ENCODE data around the gene DUSP3. TPM values are rescaled to one million over a fixed set of nuclear protein-coding genes. Genes with fewer than 3 reads are reported as not detected.
"Not testable (repeated sequence)": the region's sequence is repeated elsewhere in the genome, so short reads cannot be mapped to it uniquely, and the experiment has no call there.

The DUSP3 gene
- total RNA-seq, 2 experiments from 2014 or later = 15.5 to 15.7 TPM

DNA sequence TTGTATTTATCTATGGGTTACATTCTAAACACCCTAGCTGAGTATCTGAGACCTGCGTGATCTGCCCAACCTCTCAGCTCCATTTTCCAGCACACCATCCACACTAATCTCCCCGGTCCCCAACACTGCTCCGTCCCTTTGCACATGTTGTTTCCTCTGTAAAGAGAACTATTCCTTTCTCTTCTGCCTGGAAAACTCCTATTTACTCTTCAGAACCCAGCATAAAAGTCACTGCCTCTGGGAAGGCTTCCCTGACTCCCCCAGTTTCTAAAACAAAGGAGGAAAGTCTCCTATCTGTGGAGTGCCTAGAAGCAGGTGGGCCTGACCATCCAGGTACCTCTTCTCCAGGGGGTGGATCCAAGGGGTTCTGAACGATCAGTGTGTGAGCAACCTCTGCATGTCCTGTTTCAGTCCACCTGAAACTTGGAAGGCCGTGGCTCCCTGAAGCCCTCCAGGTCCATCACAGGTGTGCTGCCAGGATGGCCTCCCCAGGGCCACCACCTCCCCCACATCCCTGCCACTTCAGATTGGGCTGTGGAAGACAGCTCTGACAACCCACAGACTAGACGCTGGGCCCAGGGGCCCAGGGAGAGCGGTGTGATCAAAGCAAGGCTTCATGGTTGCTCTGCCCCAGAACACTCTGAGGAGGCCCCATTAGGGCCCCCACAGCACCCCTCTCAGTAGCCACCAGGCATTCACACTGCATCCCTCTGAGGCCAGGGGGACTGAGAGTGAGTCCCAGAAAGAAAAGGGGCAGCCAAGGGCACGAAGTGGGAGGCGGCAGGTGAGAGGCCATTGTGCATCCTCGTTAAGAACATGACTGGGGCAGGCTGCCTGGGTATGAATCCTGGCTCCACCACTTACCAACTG is 33.9 kb upstream of the DUSP3 start:
- Mint-ChIP-seq H3K27ac (no peak overlapping the region), H3K36me3 (no peaks in the 10 kb centered on the region), H3K4me1 (no peaks in the 10 kb centered on the region), H3K27me3 (no peaks in the 10 kb centered on the region), H3K4me3 (no peak overlapping the region), H3K9me3 (no peaks in the 10 kb centered on the region)
- ATAC-seq (ENCODE audit: low read depth) = no peak
- DNase-seq = no peak
- POLR2A ChIA-PET = no interaction called here

DNA sequence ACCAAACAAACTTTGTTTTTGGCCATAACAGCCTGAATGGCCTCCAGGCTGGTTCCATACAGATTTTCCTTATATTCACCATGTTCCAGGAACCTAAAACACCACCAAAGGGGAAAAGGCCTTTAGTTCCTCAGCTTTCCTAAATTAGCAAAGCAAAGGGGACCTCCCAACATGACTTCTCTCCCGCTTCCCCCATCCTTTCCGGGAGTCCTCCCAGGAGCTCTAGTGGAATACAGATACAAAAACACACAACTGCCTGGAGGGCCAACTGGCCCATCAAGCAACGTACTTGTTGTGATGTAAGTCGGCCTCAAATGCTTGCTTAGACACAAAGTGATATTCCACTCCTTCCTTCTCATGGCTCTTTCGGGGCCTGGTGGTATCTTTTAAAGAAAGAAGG is 32.0 kb upstream of the DUSP3 start:
- DNase-seq = no peak
- no peaks in the 10 kb centered on the region for H3K9me3 Mint-ChIP-seq
- H3K4me1 Mint-ChIP-seq = no peaks in the 10 kb centered on the region
- ATAC-seq (ENCODE audit: low read depth) = no peak
- H3K27me3 Mint-ChIP-seq = peaks cover 8% of the 10 kb centered on the region
- no peaks in the 10 kb centered on the region for H3K36me3 Mint-ChIP-seq
- POLR2A ChIA-PET = no interaction called here
- H3K4me3 Mint-ChIP-seq = no peak overlapping the region
- no peak overlapping the region for H3K27ac Mint-ChIP-seq

DNA sequence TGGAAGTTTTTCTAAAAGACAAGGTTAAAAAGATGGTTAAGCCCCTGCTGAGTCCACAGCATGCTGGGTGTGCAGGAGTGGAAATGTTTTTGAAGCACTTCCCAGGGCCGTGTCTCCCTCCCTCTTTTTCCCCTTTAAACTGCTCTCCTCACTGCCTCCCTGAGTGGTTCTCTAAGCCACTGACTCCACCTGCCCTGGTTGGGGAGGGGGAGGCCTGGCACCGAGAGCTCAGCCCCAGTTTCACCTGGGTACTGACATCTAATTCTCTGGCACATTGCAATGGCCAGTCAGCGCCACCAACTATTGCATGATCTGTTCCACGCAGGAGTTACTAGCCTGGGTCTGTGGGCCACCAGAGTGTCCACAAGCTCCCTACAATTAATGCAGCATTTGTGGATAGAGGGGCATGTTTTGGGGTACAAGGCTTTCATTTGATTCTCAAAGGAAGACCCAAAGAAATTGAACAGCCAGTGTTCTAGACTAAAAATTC is 31.5 kb upstream of the DUSP3 start:
- H3K27ac Mint-ChIP-seq = no peak overlapping the region
- ATAC-seq (ENCODE audit: low read depth) (no peak), DNase-seq (no peak)
- peaks cover 12% of the 10 kb centered on the region for H3K27me3 Mint-ChIP-seq
- no peak overlapping the region for H3K4me3 Mint-ChIP-seq
- no peaks in the 10 kb centered on the region for H3K36me3 Mint-ChIP-seq
- POLR2A ChIA-PET = no interaction called here
- no peaks in the 10 kb centered on the region for H3K4me1 Mint-ChIP-seq
- no peaks in the 10 kb centered on the region for H3K9me3 Mint-ChIP-seq

DNA sequence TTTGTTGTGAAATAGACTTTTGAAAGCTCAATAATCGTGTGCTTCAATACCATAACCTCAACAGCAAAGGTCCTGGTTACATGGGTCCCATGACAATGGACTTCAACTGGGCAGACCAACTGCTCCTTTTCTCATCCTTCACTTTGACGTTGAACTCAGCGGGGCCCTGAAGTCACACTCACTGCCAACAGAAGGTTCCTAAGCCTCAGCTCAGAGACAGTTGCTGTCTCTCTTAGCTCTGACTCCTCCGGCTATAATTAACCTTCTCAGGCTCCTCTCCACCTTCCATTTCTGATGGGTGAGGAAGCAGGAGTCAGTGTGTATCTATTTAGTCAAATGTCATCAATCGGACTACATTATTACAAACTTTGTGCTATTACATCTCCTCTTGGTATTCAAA is 30.3 kb upstream of the DUSP3 start:
- DNase-seq (no peak), ATAC-seq (ENCODE audit: low read depth) (no peak)
- Mint-ChIP-seq H3K4me1 (no peaks in the 10 kb centered on the region), H3K36me3 (no peaks in the 10 kb centered on the region), H3K27me3 (peaks cover 14% of the 10 kb centered on the region), H3K4me3 (no peak overlapping the region), H3K9me3 (no peaks in the 10 kb centered on the region), H3K27ac (no peak overlapping the region)
- POLR2A ChIA-PET = no interaction called here

DNA sequence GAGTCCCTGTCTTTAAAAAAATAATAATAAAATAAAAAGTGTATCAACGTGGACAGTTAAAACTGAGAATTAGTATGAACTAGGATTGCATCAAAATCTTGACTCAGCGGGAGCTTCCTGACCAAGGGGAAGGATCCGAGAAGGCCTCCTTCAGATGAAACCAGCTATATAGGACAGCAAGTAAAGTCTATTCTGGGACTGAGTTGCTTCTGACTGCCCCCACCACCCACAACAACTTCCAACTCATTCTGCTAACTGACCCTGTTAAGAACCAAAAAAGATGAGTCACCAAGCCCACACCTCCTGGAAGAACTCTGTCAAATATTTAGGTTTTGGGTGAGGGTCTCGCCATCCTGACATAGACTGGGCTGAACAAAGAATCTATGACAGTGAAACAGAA is 29.3 kb upstream of the DUSP3 start:
- no peaks in the 10 kb centered on the region for H3K36me3 Mint-ChIP-seq
- DNase-seq (no peak), ATAC-seq (ENCODE audit: low read depth) (no peak)
- no peaks in the 10 kb centered on the region for H3K4me1 Mint-ChIP-seq
- H3K9me3 Mint-ChIP-seq = no peaks in the 10 kb centered on the region
- no peak overlapping the region for H3K4me3 Mint-ChIP-seq
- POLR2A ChIA-PET = no interaction called here
- H3K27ac Mint-ChIP-seq = no peak overlapping the region
- peaks cover 21% of the 10 kb centered on the region for H3K27me3 Mint-ChIP-seq

DNA sequence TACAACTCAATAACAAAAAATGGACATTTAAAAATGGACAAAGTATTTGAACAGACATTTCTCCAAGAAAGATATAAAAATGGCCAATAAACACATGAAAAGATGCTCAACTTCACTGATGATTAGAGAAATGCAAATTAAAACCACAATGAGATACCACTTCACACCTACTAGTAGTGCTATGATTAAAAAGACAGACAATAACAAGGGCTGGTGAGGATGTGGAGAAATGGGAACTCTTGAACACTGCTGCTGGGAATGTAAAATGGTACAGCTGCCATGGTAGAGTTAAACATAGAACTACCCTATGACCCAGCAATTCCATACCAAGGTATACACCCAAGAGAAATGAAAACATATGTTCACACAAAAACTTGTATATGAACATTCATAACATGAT is 26.3 kb upstream of the DUSP3 start:
- ATAC-seq (ENCODE audit: low read depth) (no peak), DNase-seq (no peak)
- POLR2A ChIA-PET = no interaction called here
- Mint-ChIP-seq H3K27ac (no peak overlapping the region), H3K27me3 (peaks cover 33% of the 10 kb centered on the region), H3K36me3 (no peaks in the 10 kb centered on the region), H3K4me3 (no peak overlapping the region), H3K4me1 (peaks cover 5% of the 10 kb centered on the region), H3K9me3 (no peaks in the 10 kb centered on the region)

DNA sequence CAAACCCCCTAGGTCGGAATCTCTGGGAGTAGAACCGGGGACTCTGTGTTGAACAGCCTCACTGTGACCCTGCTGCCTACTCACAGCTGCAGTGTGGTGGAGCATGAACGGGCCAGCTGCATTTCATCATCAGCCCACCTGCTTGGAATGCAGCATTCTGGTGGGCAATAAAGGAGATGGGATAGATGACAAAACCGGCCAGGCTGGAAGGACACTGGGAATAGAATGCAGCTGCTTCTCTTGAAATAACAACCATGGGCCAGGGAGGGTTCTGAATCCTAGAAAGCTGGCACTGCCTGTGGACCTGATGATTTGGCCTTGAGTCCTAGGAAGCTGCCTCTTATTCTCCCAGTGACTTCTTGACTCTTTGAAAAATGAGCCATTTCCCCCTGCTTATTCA is 25.0 kb upstream of the DUSP3 start:
- no peak overlapping the region for H3K27ac Mint-ChIP-seq
- POLR2A ChIA-PET = no interaction called here
- peaks cover 5% of the 10 kb centered on the region for H3K4me1 Mint-ChIP-seq
- H3K4me3 Mint-ChIP-seq = no peak overlapping the region
- ATAC-seq (ENCODE audit: low read depth) (no peak), DNase-seq (no peak)
- H3K27me3 Mint-ChIP-seq = peaks cover 33% of the 10 kb centered on the region
- no peaks in the 10 kb centered on the region for H3K36me3 Mint-ChIP-seq
- no peaks in the 10 kb centered on the region for H3K9me3 Mint-ChIP-seq

DNA sequence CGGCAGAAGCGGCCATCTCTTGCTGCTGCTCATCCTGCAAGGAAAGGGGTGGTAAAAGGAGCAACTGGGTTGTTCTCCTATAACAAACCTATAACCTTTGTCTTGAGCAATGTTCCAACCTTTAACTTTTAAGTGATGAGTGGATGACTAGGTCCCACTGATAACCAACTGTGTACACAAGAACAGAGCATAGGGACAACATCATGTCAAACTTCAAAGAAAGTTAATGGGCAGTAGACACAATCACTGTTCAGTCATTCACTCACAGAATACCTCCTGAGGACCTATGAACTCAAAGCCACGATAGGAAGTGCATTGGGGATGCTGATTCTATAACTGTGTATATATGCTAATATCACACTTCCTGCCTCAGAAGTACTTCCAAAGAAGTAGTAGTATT is 23.1 kb upstream of the DUSP3 start:
- Mint-ChIP-seq H3K4me1 (peaks cover 5% of the 10 kb centered on the region), H3K4me3 (no peak overlapping the region), H3K27ac (no peak overlapping the region), H3K27me3 (peaks cover 37% of the 10 kb centered on the region), H3K36me3 (no peaks in the 10 kb centered on the region), H3K9me3 (no peaks in the 10 kb centered on the region)
- POLR2A ChIA-PET = no interaction called here
- no peak for DNase-seq
- no peak for ATAC-seq (ENCODE audit: low read depth)

DNA sequence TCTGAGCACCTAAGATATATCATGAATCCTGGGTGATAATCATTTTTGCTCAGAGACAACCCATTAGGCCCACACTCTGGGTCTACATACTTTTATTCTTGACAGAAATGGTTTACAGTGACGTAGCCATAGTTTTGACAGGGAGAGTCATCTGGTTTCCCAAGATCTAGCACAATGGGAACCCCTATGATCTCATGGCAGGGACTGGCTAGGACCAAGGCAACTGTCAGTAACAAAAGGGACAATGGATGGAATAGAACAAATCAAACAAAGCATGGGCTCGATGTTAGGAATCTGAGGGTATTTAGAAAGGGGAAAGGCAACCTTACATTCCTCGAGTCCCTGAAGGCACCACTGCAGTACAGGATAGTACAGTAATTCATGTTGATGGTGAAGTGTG is 22.0 kb upstream of the DUSP3 start:
- Mint-ChIP-seq H3K36me3 (no peaks in the 10 kb centered on the region), H3K4me3 (no peak overlapping the region), H3K9me3 (no peaks in the 10 kb centered on the region), H3K27me3 (peaks cover 32% of the 10 kb centered on the region), H3K27ac (no peak overlapping the region), H3K4me1 (peaks cover 5% of the 10 kb centered on the region)
- DNase-seq (no peak), ATAC-seq (ENCODE audit: low read depth) (no peak)
- POLR2A ChIA-PET = no interaction called here

DNA sequence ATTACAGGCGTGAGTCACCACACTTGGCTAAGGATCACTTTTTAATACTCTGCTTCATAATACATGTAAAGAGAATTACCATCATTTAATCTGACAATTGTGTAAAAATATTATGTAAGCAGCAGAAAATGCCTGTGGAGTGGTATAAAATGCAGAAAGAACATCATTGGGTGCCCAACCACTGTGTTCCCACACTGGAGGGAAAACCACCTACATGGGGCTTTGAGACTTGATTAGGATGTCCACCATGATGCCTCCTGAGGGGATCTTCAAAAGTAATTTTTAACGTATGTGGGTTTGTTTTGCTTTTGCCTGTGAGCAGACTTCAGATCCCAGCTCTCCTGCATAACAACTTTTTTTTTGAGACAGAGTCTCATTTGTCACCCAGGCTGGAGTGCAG is 20.3 kb upstream of the DUSP3 start:
- H3K27me3 Mint-ChIP-seq = peaks cover 39% of the 10 kb centered on the region

DNA sequence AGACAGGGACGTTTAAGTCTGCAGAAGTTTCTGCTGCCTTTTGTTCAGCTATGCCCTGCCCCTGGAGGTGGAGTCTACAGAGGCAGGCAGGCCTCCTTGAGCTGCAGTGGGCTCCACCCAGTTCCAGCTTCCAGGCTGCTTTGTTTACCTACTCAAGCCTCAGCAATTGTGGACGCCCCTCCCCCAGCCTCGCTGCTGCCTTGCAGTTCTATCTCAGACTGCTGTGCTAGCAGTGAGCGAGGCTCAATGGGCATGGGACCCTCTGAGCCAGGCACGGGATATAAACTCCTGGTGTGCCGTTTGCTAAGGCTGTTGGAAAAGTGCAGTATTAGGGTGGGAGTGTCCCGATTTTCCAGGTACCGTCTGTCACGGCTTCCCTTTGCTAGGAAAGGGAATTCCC is 19.2 kb upstream of the DUSP3 start:
- H3K9me3 Mint-ChIP-seq; H3K36me3 Mint-ChIP-seq; DNase-seq; POLR2A ChIA-PET; H3K4me3 Mint-ChIP-seq; H3K4me1 Mint-ChIP-seq; H3K27ac Mint-ChIP-seq; ATAC-seq (ENCODE audit: low read depth): not testable (repeated sequence)
- H3K27me3 Mint-ChIP-seq = peaks cover 38% of the 10 kb centered on the region

More for the DNA sequence above, 20.3 kb upstream of the DUSP3 start:
- H3K4me3 Mint-ChIP-seq = no peak overlapping the region
- peaks cover 5% of the 10 kb centered on the region for H3K4me1 Mint-ChIP-seq
- DNase-seq (no peak), ATAC-seq (ENCODE audit: low read depth) (no peak)
- H3K9me3 Mint-ChIP-seq = no peaks in the 10 kb centered on the region
- H3K36me3 Mint-ChIP-seq = no peaks in the 10 kb centered on the region
- POLR2A ChIA-PET = no interaction called here
- no peak overlapping the region for H3K27ac Mint-ChIP-seq

DNA sequence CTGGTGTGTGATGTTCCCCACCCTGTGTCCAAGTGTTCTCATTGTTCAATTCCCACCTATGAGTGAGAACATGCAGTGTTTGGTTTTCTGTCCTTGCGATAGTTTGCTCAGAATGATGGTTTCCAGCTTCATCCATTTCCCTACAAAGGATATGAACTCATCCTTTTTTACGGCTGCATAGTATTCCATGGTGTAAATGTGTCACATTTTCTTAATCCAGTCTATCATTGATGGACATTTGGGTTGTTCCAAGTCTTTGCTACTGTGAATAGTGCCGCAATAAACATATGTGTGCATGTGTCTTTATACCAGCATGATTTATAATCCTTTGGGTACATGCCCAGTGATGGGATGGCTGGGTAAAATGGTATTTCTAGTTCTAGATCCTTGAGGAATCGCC is 13.9 kb upstream of the DUSP3 start:
- peaks cover 34% of the 10 kb centered on the region for H3K27me3 Mint-ChIP-seq
- DNase-seq; H3K9me3 Mint-ChIP-seq; H3K36me3 Mint-ChIP-seq; H3K4me1 Mint-ChIP-seq; ATAC-seq (ENCODE audit: low read depth); POLR2A ChIA-PET; H3K27ac Mint-ChIP-seq; H3K4me3 Mint-ChIP-seq: not testable (repeated sequence)

DNA sequence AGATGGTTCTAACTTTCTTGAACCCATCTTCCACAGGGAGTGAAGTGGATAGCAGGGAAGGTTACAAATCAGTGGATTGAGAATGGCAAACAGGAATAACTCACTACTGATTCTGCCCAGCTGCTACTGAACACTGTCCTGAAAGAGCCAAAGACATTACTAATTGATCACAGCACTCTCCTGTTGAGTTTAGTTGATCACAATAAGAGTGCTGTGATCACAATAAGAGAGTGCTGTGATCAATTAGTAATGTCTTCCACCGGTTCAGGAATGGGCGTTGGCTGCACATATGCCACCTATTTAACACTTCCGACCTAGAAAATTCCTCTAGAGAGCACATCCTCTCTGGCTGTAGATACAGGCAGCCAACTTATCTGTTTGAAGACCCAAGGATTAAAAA is 12.8 kb upstream of the DUSP3 start:
- no peak for ATAC-seq (ENCODE audit: low read depth)
- peaks cover 1% of the 10 kb centered on the region for H3K4me1 Mint-ChIP-seq
- no peak overlapping the region for H3K4me3 Mint-ChIP-seq
- DNase-seq = no peak
- POLR2A ChIA-PET = no interaction called here
- no peaks in the 10 kb centered on the region for H3K36me3 Mint-ChIP-seq
- H3K27ac Mint-ChIP-seq = no peak overlapping the region
- no peaks in the 10 kb centered on the region for H3K9me3 Mint-ChIP-seq
- H3K27me3 Mint-ChIP-seq = peaks cover 30% of the 10 kb centered on the region

DNA sequence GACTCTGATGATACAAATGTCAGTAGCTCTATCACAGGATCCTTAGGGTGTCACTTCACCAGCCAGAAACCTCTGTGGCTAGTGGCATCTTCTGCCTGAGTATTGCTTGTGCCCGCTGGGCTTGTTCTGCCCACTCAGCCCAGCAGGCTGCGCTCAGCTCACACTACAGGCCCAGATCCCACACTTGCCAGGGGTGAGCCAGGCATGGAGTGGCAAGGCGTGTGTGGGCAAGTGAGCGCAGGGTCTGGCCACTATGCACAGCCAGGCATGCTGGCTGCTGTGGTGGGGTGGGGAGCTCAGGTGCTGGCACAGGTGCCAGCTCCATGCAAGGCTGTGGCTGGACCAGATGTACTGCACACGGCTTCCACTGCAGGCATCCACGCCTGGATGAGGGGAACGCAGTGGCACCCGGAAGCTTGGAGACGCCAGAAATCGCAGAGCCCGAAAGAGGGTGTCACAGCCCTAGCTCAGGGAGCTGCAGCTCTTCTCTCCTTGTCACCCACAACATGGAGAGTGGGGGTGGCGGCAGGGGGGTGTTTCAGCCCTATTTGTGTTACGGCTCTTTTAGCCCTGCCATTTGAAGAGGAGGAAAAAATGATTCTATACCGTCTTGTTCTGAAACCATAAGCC is 11.6 kb upstream of the DUSP3 start:
- Mint-ChIP-seq H3K27me3 (peaks cover 25% of the 10 kb centered on the region), H3K4me1 (peaks cover 2% of the 10 kb centered on the region), H3K9me3 (no peaks in the 10 kb centered on the region), H3K27ac (no peak overlapping the region), H3K4me3 (no peak overlapping the region), H3K36me3 (no peaks in the 10 kb centered on the region)
- POLR2A ChIA-PET = interaction anchor here (0.6 kb wide), 1 partner anchor 124 kb away, joined by 3 read pairs; no protein-coding TSS in a partner anchor
- ATAC-seq (ENCODE audit: low read depth) = no peak
- no peak for DNase-seq

All from activated naive CD8-positive, alpha-beta T cell treated with anti-CD3 and anti-CD28 coated beads, Interleukin-2, amount 10 ng/mL, durations not matched to agents 7 days and 5 days (primary cell).